PC-3 (cell line): Measurements from ENCODE around the gene MYO9A. TPM values are rescaled to one million over a fixed set of nuclear protein-coding genes. Genes with fewer than 3 reads are reported as not detected.
A peak's percentile ranks its signal among the peaks of the same experiment; 100 is the strongest.

Experiments used
- ATAC-seq: fragments of 200-7000 bp; cut with Tn5 transposase; 2 replicates; pipeline ENCODE4 v1.9.1; 2020; ENCODE audit warnings: mild to moderate bottlenecking, moderate library complexity
- BruUV-seq: library from RNA; stranded (reverse); fragments of 400-500 nt; replicated peaks from 2 replicates; lab custom pipeline; 2021; lab: Mats Ljungman, UMichigan
- CTCF ChIA-PET: fragments of 300-600 bp; sonication (Branson Sonifier 250); formaldehyde crosslinking; loops from one replicate; lab custom pipeline; 2022; ENCODE audit warnings: antibody characterized with exemption; lab: Charles Lee
- POLR2A ChIA-PET: fragments of 300-600 bp; sonication (Branson Sonifier 250); formaldehyde crosslinking; loops from one replicate; lab custom pipeline; 2022; ENCODE audit warnings: antibody characterized with exemption; ENCODE audit not compliant: unreplicated experiment; lab: Charles Lee
- DNase-seq: peaks from one replicate; pipeline ENCODE4 v3.0.0-alpha.2; 2015
- H2AFZ ChIP-seq: fragments of 300-600 bp; sonication (generic); 2 replicates; pipeline ENCODE4 v1.6.0; 2016; ENCODE audit warnings: antibody characterized with exemption, low read length
- H3F3A ChIP-seq: fragments of 300-600 bp; sonication (generic); one replicate; pipeline ENCODE4 v1.6.0; 2017; ENCODE audit warnings: antibody characterized with exemption, low read length, control low read depth, mild to moderate bottlenecking; ENCODE audit not compliant: unreplicated experiment
- H3K27ac ChIP-seq: fragments of 300-600 bp; sonication (generic); 2 replicates; pipeline ENCODE4 v1.5.1; 2016; ENCODE audit warnings: mild to moderate bottlenecking, low read length
- H3K27me3 ChIP-seq: fragments of 300-600 bp; sonication (generic); 2 replicates; pipeline ENCODE4 v1.6.1; 2016; ENCODE audit warnings: low read length, mixed read lengths
- H3K36me3 ChIP-seq: fragments of 300-600 bp; sonication (generic); 2 replicates; pipeline ENCODE4 v1.6.1; 2016; ENCODE audit warnings: low read depth, mixed run types, low read length, mixed read lengths
- H3K4me1 ChIP-seq: fragments of 300-600 bp; sonication (generic); 2 replicates; pipeline ENCODE4 v1.5.1; 2016; ENCODE audit warnings: low read length; ENCODE audit not compliant: insufficient read depth
- H3K4me2 ChIP-seq: fragments of 300-600 bp; sonication (generic); 2 replicates; pipeline ENCODE4 v1.6.0; 2016; ENCODE audit warnings: low read length
- H3K4me3 ChIP-seq: fragments of 300-600 bp; sonication (generic); 2 replicates; pipeline ENCODE4 v1.5.1; 2016; ENCODE audit warnings: mild to moderate bottlenecking, low read length, mixed read lengths
- H3K79me2 ChIP-seq: fragments of 300-600 bp; sonication (generic); 2 replicates; pipeline ENCODE4 v1.6.1; 2017; ENCODE audit warnings: low read length, mixed read lengths
- H3K9ac ChIP-seq: fragments of 300-600 bp; sonication (generic); 2 replicates; pipeline ENCODE4 v1.6.0; 2016; ENCODE audit warnings: mild to moderate bottlenecking, low read length
- H3K9me2 ChIP-seq: fragments of 300-600 bp; sonication (generic); replicated peaks from 2 replicates; pipeline ENCODE4 v1.6.1; 2016; ENCODE audit warnings: mixed run types, low read length, mixed read lengths
- H3K9me3 ChIP-seq: fragments of 300-600 bp; sonication (generic); 2 replicates; pipeline ENCODE4 v1.6.1; 2016; ENCODE audit warnings: low read length, mixed read lengths
- H4K20me1 ChIP-seq: fragments of 300-600 bp; sonication (generic); 2 replicates; pipeline ENCODE4 v1.6.1; 2016; ENCODE audit warnings: low read length, mixed read lengths
- EZH2 ChIP-seq: fragments of 300-600 bp; sonication (generic); IDR thresholded peaks from one replicate; pipeline ENCODE4 v1.6.1; 2017; ENCODE audit warnings: antibody characterized with exemption, mild to moderate bottlenecking, low read length; ENCODE audit not compliant: unreplicated experiment
- EZH2phosphoT487 ChIP-seq: fragments of 300-600 bp; sonication (generic); IDR thresholded peaks from 2 replicates; pipeline ENCODE4 v1.6.1; 2018; ENCODE audit warnings: mild to moderate bottlenecking, antibody characterized with exemption, low read length, borderline replicate concordance
- intact Hi-C: fragments of 100-400 bp; cut with micrococcal nuclease; formaldehyde crosslinking; loops from 2 replicates; pipeline ENCODE4 v1.9.0; 2023
- total RNA-seq: library from RNA; depleted of rRNA; stranded (reverse); fragments of >200 nt; gene quantifications from 2 replicates; pipeline ENCODE4 v1.2.3, GENCODE V29; 2014
- TF ChIP-seq, protein P1 (sequence below): fragments of 300-600 bp; sonication (generic); conservative IDR thresholded peaks from 2 replicates; pipeline ENCODE4 v1.5.1; 2017; ENCODE audit warnings: antibody characterized with exemption, low read depth, mild to moderate bottlenecking, low read length

The MYO9A gene
- total RNA-seq, 1 experiment from 2014 or later = 18.3 TPM

DNA sequence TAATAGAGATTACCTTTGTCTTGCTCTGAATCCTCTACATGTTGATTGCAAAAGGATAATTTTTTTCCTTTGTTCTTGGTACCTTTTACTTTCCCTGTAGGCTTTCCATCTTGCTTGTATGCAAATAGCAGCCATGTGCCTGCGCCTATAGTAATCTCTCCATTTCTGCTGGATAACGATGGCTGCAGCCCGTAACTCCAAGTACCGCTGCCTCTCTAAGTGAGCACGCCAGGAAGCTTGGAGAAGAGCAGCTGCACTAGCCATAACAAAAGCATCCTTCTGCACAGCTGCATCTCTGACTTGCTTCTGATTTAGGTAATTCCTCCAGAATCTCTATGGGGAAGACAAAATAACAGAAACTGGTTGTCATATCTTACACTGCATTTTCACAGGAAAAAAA, 218.3 kb downstream of the MYO9A start:
- no TSS peak for BruUV-seq
- Histone ChIP-seq H3K9me3 (no peaks in the 10 kb centered on the region), H3K4me1 (no peaks in the 10 kb centered on the region), H3K9me2 (no peaks in the 10 kb centered on the region), H3F3A (no peaks in the 10 kb centered on the region), H3K4me3 (no peak overlapping the region), H3K36me3 (no peaks in the 10 kb centered on the region), H3K79me2 (no peaks in the 10 kb centered on the region), H3K27me3 (no peaks in the 10 kb centered on the region), H2AFZ (no peak overlapping the region), H3K9ac (no peak overlapping the region), H3K27ac (no peak overlapping the region), H4K20me1 (no peaks in the 10 kb centered on the region), H3K4me2 (no peak overlapping the region)
- ATAC-seq = no peak
- POLR2A ChIA-PET = no interaction called here
- TF ChIP-seq, protein P1, sequence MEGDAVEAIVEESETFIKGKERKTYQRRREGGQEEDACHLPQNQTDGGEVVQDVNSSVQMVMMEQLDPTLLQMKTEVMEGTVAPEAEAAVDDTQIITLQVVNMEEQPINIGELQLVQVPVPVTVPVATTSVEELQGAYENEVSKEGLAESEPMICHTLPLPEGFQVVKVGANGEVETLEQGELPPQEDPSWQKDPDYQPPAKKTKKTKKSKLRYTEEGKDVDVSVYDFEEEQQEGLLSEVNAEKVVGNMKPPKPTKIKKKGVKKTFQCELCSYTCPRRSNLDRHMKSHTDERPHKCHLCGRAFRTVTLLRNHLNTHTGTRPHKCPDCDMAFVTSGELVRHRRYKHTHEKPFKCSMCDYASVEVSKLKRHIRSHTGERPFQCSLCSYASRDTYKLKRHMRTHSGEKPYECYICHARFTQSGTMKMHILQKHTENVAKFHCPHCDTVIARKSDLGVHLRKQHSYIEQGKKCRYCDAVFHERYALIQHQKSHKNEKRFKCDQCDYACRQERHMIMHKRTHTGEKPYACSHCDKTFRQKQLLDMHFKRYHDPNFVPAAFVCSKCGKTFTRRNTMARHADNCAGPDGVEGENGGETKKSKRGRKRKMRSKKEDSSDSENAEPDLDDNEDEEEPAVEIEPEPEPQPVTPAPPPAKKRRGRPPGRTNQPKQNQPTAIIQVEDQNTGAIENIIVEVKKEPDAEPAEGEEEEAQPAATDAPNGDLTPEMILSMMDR = no peak
- TF ChIP-seq EZH2 = no peak
- no peak for TF ChIP-seq EZH2phosphoT487
- CTCF ChIA-PET = no interaction called here
- intact Hi-C loops = no loop called here
- no peak for DNase-seq

DNA sequence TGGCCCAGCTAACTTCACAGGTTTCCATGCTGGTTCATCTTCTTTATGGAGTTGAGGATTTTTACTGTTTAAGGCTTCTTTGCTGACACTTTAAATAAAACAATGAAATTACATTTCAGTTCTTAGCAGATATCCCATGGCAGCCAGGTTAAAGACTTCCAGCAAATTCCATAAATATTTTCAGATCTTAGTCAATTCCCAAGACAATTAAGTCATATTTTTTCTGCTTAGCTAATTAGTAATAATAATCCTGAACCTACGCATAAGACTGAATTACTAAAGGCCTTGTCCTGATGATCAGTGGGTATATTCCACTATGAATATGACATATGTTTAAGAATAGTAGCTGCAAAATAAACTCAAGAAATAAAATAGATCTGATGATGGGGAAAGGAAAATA, 224.3 kb downstream of the MYO9A start:
- H3K4me3 ChIP-seq = no peak overlapping the region
- no peaks in the 10 kb centered on the region for H3K27me3 ChIP-seq
- H3K36me3 ChIP-seq = peaks cover 5% of the 10 kb centered on the region; the same call in 1 of the 2 replicates
- BruUV-seq = no TSS peak
- H3K79me2 ChIP-seq = no peaks in the 10 kb centered on the region
- H4K20me1 ChIP-seq = no peaks in the 10 kb centered on the region
- no peak for ATAC-seq
- intact Hi-C loops = no loop called here
- H3F3A ChIP-seq = no peaks in the 10 kb centered on the region
- TF ChIP-seq, protein P1 = no peak
- H3K4me2 ChIP-seq = no peak overlapping the region
- ChIA-PET POLR2A (no interaction called here), CTCF (no interaction called here)
- H3K27ac ChIP-seq = no peak overlapping the region
- H3K9ac ChIP-seq = no peak overlapping the region
- no peaks in the 10 kb centered on the region for H3K9me3 ChIP-seq
- 0 out of 2 replicates have a peak, but pooled peaks cover 4% of the 10 kb centered on the region for H3K4me1 ChIP-seq
- H2AFZ ChIP-seq = no peak overlapping the region
- no peak for DNase-seq
- H3K9me2 ChIP-seq = no peaks in the 10 kb centered on the region

DNA sequence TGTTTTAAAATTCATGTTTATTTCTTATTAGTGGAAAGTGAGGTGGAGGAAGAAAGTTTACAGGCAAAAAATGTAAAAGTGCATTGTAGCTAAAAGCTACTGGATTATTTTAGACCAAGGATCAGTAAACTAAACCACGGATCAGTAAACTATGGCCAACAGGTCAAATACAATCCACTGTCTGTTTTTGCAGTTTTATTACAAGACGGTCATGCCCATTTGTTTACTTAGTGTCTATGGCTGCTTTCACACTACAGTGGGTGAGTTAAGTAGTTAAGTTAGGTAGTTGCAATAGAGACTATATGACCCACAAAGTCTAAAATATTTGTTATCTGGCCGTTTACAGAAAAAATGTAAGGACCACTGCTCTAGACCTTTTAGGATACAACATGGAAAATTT, 225.6 kb downstream of the MYO9A start:
- Histone ChIP-seq H3K36me3 (peaks cover 5% of the 10 kb centered on the region; the same call in 1 of the 2 replicates), H3K27ac (no peak overlapping the region), H3K9me3 (no peaks in the 10 kb centered on the region), H3K27me3 (no peaks in the 10 kb centered on the region), H3F3A (no peaks in the 10 kb centered on the region), H3K9me2 (no peaks in the 10 kb centered on the region), H3K4me3 (no peak overlapping the region), H2AFZ (no peak overlapping the region), H3K79me2 (no peaks in the 10 kb centered on the region), H4K20me1 (no peaks in the 10 kb centered on the region), H3K4me2 (no peak overlapping the region), H3K9ac (no peak overlapping the region), H3K4me1 (0 out of 2 replicates have a peak, but pooled peaks cover 4% of the 10 kb centered on the region)
- ChIA-PET CTCF (no interaction called here), POLR2A (no interaction called here)
- DNase-seq (no peak), ATAC-seq (peak; percentile 66; the same call in 1 of the 2 replicates)
- BruUV-seq = no TSS peak
- TF ChIP-seq EZH2 (no peak), EZH2phosphoT487 (no peak)
- TF ChIP-seq, protein P1 = no peak
- intact Hi-C loops = no loop called here
